Bone marrow (tissue), 2 donors: ENCODE data around the gene PHF21B.

ENCODE experiments used
- DNase-seq, 2 donors: peaks; one replicate each; lab custom pipeline; 2025; lab: John Stamatoyannopoulos, UW

The PHF21B gene

GRCh38 chr22:44840611-44841322 lies 169.0 kb downstream of the PHF21B start:
- no peak for DNase-seq

- no peak for DNase-seq
Measured at GRCh38 chr22:44839721-44840120, 170.1 kb downstream of the PHF21B start.

DNA sequence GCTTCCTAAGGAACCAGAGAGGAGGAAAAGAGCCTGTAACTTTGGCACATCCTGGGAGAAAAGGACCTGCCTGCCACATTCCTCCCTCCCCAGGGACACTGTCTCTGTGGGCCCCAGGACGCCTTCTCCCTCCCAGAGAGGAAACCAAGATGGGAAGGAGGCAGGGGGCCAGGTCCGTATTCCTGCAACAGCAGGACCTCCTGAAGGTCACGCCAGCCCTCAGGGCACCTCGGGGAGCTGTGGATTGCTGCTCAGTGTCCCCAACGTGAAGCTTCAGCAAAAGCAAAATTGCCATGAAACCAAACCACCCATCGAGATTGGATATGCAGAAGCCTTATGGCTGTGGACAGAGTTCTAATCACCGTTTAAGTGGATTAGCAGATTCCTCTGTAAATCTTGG lies 170.7 kb downstream of the PHF21B start:
- DNase-seq: no peak

GRCh38 chr22:44838316-44839016 lies 171.3 kb downstream of the PHF21B start:
- DNase-seq: no peak

- no peak for DNase-seq
Measured at GRCh38 chr22:44837481-44837880, 172.3 kb downstream of the PHF21B start.

- no peak for DNase-seq
Measured at GRCh38 chr22:44834065-44834464, 175.7 kb downstream of the PHF21B start.

GRCh38 chr22:44831885-44832284 lies 177.9 kb downstream of the PHF21B start:
- no peak for DNase-seq
